HCT116 (cell line): Measurements from ENCODE around the gene ZNF652. TPM values are rescaled to one million over a fixed set of nuclear protein-coding genes. Genes with fewer than 3 reads are reported as not detected.

ENCODE experiments used
- ATAC-seq: fragments of 200-7000 bp; cut with Tn5 transposase; 2 replicates; pipeline ENCODE4 v1.9.1; 2020; ENCODE audit warnings: mild to moderate bottlenecking, moderate library complexity
- BruUV-seq: library from RNA; stranded (reverse); fragments of 400-500 nt; replicated peaks from 2 replicates; lab custom pipeline; 2021; lab: Mats Ljungman, UMichigan
- CTCF ChIA-PET: fragments of 300-600 bp; sonication (Branson Sonifier 250); formaldehyde crosslinking; loops from one replicate; lab custom pipeline; 2021; ENCODE audit warnings: antibody characterized with exemption; lab: Charles Lee
- POLR2A ChIA-PET: fragments of 300-600, 350-600 bp; sonication (Branson Sonifier 250); formaldehyde crosslinking; loops from one replicate; lab custom pipeline; 2021; ENCODE audit warnings: antibody characterized with exemption; lab: Charles Lee
- RAD21 ChIA-PET, 2 experiments: fragments of 300-600 bp; sonication (Branson Sonifier 250); formaldehyde crosslinking; loops; one replicate each; lab custom pipeline; 2023; ENCODE audit warnings: low total read pairs in 2 of 2; ENCODE audit not compliant: uncharacterized antibody in 2 of 2, unreplicated experiment in 2 of 2, low non-redundant PET in 1 of 2; lab: Charles Lee
- DNase-seq: peaks from one replicate; pipeline ENCODE4 v3.0.0-alpha.2; 2010; ENCODE audit warnings: low read depth, low spot score
- H2AFZ ChIP-seq: fragments of 200-600 bp; shearing (Covaris generic), sonication (generic); 2 replicates; pipeline ENCODE4 v1.6.1; 2017; ENCODE audit warnings: low read depth, mixed run types, mixed read lengths, antibody characterized with exemption, low read length; ENCODE audit not compliant: poor library complexity, severe bottlenecking
- H3K27ac ChIP-seq: 2 replicates; pipeline ENCODE4 v1.5.1; 2012; ENCODE audit warnings: low read depth, low read length
- H3K27me3 ChIP-seq: fragments of 200-600 bp; sonication (generic); 2 replicates; pipeline ENCODE4 v1.6.1; 2016; ENCODE audit warnings: mixed run types, low read length, mixed read lengths; ENCODE audit not compliant: insufficient read depth
- H3K36me3 ChIP-seq, 2 experiments: fragments of 200-500 bp in 1 of 2; fragments of 200-600 bp in 1 of 2; sonication (Bioruptor generic) in 1 of 2; sonication (generic) in 1 of 2; 2 replicates each; pipeline versions ENCODE4 v1.5.1 to v1.6.1; 2014 to 2016; ENCODE audit warnings: low read length in 2 of 2, inconsistent platforms in 1 of 2, mixed read lengths in 1 of 2, mixed run types in 1 of 2; ENCODE audit not compliant: insufficient read depth in 2 of 2, control insufficient read depth in 1 of 2
- H3K4me1 ChIP-seq, 2 experiments: fragments of 200-600 bp in 1 of 2; sonication (generic) in 1 of 2; 2 replicates each; pipeline versions ENCODE4 v1.5.1 to v1.6.1; 2012 to 2017; ENCODE audit warnings: low read length in 2 of 2, inconsistent platforms in 1 of 2, mild to moderate bottlenecking in 1 of 2, mixed read lengths in 1 of 2, mixed run types in 1 of 2, moderate library complexity in 1 of 2; ENCODE audit not compliant: insufficient read depth in 2 of 2, control insufficient read depth in 1 of 2
- H3K4me2 ChIP-seq: fragments of 200-600 bp; sonication (generic); 2 replicates; pipeline ENCODE4 v1.6.1; 2017; ENCODE audit warnings: mixed run types, low read length, mixed read lengths
- H3K4me3 ChIP-seq, 2 experiments: fragments of 200-600 bp in 1 of 2; sonication (generic) in 1 of 2; replicated peaks in 1 of 2; 2 replicates each; pipeline ENCODE4 v1.5.1; 2011 to 2016; ENCODE audit warnings: low read length in 2 of 2, control low read depth in 1 of 2, low read depth in 1 of 2, mild to moderate bottlenecking in 1 of 2, mixed read lengths in 1 of 2, mixed run types in 1 of 2
- H3K79me2 ChIP-seq: fragments of 200-600 bp; sonication (generic); 2 replicates; pipeline ENCODE4 v1.6.1; 2017; ENCODE audit warnings: mild to moderate bottlenecking, mixed run types, low read length, moderate library complexity, mixed read lengths; ENCODE audit not compliant: insufficient read depth
- H3K9ac ChIP-seq: fragments of 200-600 bp; sonication (generic); 2 replicates; pipeline ENCODE4 v1.6.1; 2016; ENCODE audit warnings: low read length, mixed read lengths
- H3K9me2 ChIP-seq: fragments of 200-600 bp; sonication (generic), shearing (Covaris generic); 2 replicates; pipeline ENCODE4 v1.6.1; 2017; ENCODE audit warnings: mixed run types, mild to moderate bottlenecking, moderate library complexity; ENCODE audit not compliant: insufficient read depth
- H3K9me3 ChIP-seq, 2 experiments: fragments of 200-500 bp in 1 of 2; fragments of 200-600 bp in 1 of 2; sonication (Bioruptor generic) in 1 of 2; sonication (generic) in 1 of 2; 2 replicates each; pipeline ENCODE4 v1.6.1; 2014 to 2017; ENCODE audit warnings: low read length in 2 of 2, mixed read lengths in 2 of 2, inconsistent platforms in 1 of 2, low read depth in 1 of 2, mild to moderate bottlenecking in 1 of 2, mixed run types in 1 of 2, moderate library complexity in 1 of 2; ENCODE audit not compliant: control insufficient read depth in 1 of 2, insufficient read depth in 1 of 2
- H4K20me1 ChIP-seq: fragments of 200-600 bp; sonication (generic), shearing (Covaris generic); 2 replicates; pipeline ENCODE4 v1.6.1; 2017; ENCODE audit warnings: mixed run types, mild to moderate bottlenecking, moderate library complexity; ENCODE audit not compliant: insufficient read depth
- CEBPB ChIP-seq: IDR thresholded peaks from 2 replicates; pipeline ENCODE4 v1.6.1; 2012; ENCODE audit warnings: low read depth
- EGR1 ChIP-seq: IDR thresholded peaks from 2 replicates; pipeline ENCODE4 v1.6.1; 2012; ENCODE audit warnings: low read depth
- ELF1 ChIP-seq: IDR thresholded peaks from 2 replicates; pipeline ENCODE4 v1.6.1; 2012; ENCODE audit warnings: low read depth, borderline replicate concordance
- FOSL1 ChIP-seq: IDR thresholded peaks from 2 replicates; pipeline ENCODE4 v1.6.1; 2012; ENCODE audit warnings: low read depth
- JUND ChIP-seq: IDR thresholded peaks from 2 replicates; pipeline ENCODE4 v1.6.1; 2012
- POLR2A ChIP-seq: IDR thresholded peaks from 2 replicates; pipeline ENCODE4 v1.7.0; 2011; ENCODE audit warnings: borderline replicate concordance; ENCODE audit not compliant: insufficient read depth, insufficient read length; ENCODE audit errors: extremely low read depth
- SP1 ChIP-seq: IDR thresholded peaks from 2 replicates; pipeline ENCODE4 v1.6.1; 2012; ENCODE audit warnings: low read depth
- SRF ChIP-seq: IDR thresholded peaks from 2 replicates; pipeline ENCODE4 v1.6.1; 2012; ENCODE audit warnings: low read depth
- YY1 ChIP-seq: IDR thresholded peaks from 2 replicates; pipeline ENCODE4 v1.6.1; 2011; ENCODE audit warnings: low read length, low read depth, moderate library complexity, mild to moderate bottlenecking; ENCODE audit not compliant: insufficient replicate concordance; ENCODE audit errors: extremely low read depth
- intact Hi-C: fragments of 100-400 bp; cut with micrococcal nuclease; formaldehyde crosslinking; loops from 2 replicates; pipeline ENCODE4 v1.10.0; 2022
- total RNA-seq: library from RNA; stranded (reverse); gene quantifications from one replicate; pipeline ENCODE4 v1.2.1, GENCODE V29; 2021; ENCODE audit not compliant: unreplicated experiment
- TF ChIP-seq, protein P1 (sequence below): IDR thresholded peaks from 2 replicates; pipeline ENCODE4 v1.6.1; 2012
- TF ChIP-seq, protein P2 (sequence below), 3 experiments: fragments of 200-600 bp in 1 of 3; sonication (generic) in 1 of 3; IDR thresholded peaks in 2 of 3; conservative IDR thresholded peaks in 1 of 3; 2 replicates each; pipeline ENCODE4 v1.5.1; 2012 to 2017; ENCODE audit warnings: low read depth in 2 of 3, low read length in 2 of 3, antibody characterized with exemption in 1 of 3, borderline replicate concordance in 1 of 3, control low read depth in 1 of 3, mild to moderate bottlenecking in 1 of 3, mixed read lengths in 1 of 3, mixed run types in 1 of 3, moderate library complexity in 1 of 3; ENCODE audit not compliant: insufficient read depth in 1 of 3
- TF ChIP-seq, protein P3 (sequence below): IDR thresholded peaks from 2 replicates; pipeline ENCODE4 v1.6.1; 2012; ENCODE audit warnings: low read depth
- TF ChIP-seq, protein P4 (sequence below): IDR thresholded peaks from 2 replicates; pipeline ENCODE4 v1.6.1; 2012
- TF ChIP-seq, protein P5 (sequence below): IDR thresholded peaks from 2 replicates; pipeline ENCODE4 v1.6.1; 2011; ENCODE audit warnings: mild to moderate bottlenecking, low read length, moderate library complexity; ENCODE audit not compliant: insufficient replicate concordance; ENCODE audit errors: extremely low read depth

Gene ZNF652
- total RNA-seq, 1 experiment from 2014 or later: 27.8 TPM

DNA sequence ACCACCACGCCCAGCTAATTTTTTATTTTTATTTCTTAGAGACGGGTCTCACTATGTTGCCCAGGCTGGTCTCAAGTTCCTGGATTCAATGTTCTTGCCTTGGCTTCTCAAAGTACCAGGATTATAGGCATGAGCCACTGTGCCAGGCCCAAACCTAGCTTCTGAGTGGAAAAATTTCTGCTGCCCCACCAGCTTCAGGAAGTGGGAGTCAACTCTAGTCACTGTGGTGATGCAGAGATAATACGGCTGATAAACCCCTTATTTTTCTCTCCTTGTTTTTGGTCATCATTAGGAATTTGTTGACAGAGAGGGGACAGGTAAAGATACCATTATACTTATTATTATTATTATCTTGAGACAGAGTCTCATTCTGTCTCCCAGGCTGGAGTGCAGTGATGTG is 103.7 kb downstream of the ZNF652 start:
- Histone ChIP-seq H3K9ac (no peak overlapping the region), H3K79me2 (no peaks in the 10 kb centered on the region), H3K4me2 (no peak overlapping the region), H3K27me3 (no peaks in the 10 kb centered on the region), H3K4me1 (peaks cover 15 to 25% of the 10 kb centered on the region in 2 experiments), H3K9me3 (no peaks in the 10 kb centered on the region), H3K27ac (no peak overlapping the region), H4K20me1 (no peaks in the 10 kb centered on the region), H2AFZ (no peak overlapping the region), H3K9me2 (no peaks in the 10 kb centered on the region), H3K36me3 (no peaks in the 10 kb centered on the region), H3K4me3 (no peak overlapping the region)
- no peak for ATAC-seq
- POLR2A ChIA-PET: no interaction called here
- BruUV-seq: no TSS peak
- DNase-seq: no peak
- RAD21 ChIA-PET: no interaction called here
- CTCF ChIA-PET: interaction anchor here (0.9 kb wide), 1 partner anchor 32 kb away, joined by 5 read pairs; no protein-coding TSS in a partner anchor
- TF ChIP-seq, protein P1, sequence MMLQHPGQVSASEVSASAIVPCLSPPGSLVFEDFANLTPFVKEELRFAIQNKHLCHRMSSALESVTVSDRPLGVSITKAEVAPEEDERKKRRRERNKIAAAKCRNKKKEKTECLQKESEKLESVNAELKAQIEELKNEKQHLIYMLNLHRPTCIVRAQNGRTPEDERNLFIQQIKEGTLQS: no peak
- TF ChIP-seq SP1 (no peak), EGR1 (no peak), ELF1 (no peak), YY1 (no peak), POLR2A (no peak), JUND (no peak), SRF (no peak), FOSL1 (no peak), CEBPB (no peak)
- TF ChIP-seq, protein P2, sequence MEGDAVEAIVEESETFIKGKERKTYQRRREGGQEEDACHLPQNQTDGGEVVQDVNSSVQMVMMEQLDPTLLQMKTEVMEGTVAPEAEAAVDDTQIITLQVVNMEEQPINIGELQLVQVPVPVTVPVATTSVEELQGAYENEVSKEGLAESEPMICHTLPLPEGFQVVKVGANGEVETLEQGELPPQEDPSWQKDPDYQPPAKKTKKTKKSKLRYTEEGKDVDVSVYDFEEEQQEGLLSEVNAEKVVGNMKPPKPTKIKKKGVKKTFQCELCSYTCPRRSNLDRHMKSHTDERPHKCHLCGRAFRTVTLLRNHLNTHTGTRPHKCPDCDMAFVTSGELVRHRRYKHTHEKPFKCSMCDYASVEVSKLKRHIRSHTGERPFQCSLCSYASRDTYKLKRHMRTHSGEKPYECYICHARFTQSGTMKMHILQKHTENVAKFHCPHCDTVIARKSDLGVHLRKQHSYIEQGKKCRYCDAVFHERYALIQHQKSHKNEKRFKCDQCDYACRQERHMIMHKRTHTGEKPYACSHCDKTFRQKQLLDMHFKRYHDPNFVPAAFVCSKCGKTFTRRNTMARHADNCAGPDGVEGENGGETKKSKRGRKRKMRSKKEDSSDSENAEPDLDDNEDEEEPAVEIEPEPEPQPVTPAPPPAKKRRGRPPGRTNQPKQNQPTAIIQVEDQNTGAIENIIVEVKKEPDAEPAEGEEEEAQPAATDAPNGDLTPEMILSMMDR (IDR thresholded peaks at IDR 0.05 in 2 of 3, conservative IDR thresholded peaks at IDR 0.05 in 1 of 3; ENCODE audit: borderline replicate concordance in 1 of 3, insufficient read depth in 1 of 3, low read depth in 2 of 3, low read length in 2 of 3): no peak
- TF ChIP-seq, protein P3, sequence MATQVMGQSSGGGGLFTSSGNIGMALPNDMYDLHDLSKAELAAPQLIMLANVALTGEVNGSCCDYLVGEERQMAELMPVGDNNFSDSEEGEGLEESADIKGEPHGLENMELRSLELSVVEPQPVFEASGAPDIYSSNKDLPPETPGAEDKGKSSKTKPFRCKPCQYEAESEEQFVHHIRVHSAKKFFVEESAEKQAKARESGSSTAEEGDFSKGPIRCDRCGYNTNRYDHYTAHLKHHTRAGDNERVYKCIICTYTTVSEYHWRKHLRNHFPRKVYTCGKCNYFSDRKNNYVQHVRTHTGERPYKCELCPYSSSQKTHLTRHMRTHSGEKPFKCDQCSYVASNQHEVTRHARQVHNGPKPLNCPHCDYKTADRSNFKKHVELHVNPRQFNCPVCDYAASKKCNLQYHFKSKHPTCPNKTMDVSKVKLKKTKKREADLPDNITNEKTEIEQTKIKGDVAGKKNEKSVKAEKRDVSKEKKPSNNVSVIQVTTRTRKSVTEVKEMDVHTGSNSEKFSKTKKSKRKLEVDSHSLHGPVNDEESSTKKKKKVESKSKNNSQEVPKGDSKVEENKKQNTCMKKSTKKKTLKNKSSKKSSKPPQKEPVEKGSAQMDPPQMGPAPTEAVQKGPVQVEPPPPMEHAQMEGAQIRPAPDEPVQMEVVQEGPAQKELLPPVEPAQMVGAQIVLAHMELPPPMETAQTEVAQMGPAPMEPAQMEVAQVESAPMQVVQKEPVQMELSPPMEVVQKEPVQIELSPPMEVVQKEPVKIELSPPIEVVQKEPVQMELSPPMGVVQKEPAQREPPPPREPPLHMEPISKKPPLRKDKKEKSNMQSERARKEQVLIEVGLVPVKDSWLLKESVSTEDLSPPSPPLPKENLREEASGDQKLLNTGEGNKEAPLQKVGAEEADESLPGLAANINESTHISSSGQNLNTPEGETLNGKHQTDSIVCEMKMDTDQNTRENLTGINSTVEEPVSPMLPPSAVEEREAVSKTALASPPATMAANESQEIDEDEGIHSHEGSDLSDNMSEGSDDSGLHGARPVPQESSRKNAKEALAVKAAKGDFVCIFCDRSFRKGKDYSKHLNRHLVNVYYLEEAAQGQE: no peak
- TF ChIP-seq, protein P4, sequence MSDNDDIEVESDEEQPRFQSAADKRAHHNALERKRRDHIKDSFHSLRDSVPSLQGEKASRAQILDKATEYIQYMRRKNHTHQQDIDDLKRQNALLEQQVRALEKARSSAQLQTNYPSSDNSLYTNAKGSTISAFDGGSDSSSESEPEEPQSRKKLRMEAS: no peak
- TF ChIP-seq, protein P5, sequence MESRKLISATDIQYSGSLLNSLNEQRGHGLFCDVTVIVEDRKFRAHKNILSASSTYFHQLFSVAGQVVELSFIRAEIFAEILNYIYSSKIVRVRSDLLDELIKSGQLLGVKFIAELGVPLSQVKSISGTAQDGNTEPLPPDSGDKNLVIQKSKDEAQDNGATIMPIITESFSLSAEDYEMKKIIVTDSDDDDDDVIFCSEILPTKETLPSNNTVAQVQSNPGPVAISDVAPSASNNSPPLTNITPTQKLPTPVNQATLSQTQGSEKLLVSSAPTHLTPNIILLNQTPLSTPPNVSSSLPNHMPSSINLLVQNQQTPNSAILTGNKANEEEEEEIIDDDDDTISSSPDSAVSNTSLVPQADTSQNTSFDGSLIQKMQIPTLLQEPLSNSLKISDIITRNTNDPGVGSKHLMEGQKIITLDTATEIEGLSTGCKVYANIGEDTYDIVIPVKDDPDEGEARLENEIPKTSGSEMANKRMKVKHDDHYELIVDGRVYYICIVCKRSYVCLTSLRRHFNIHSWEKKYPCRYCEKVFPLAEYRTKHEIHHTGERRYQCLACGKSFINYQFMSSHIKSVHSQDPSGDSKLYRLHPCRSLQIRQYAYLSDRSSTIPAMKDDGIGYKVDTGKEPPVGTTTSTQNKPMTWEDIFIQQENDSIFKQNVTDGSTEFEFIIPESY: no peak
- intact Hi-C loops: no loop called here
